Fibroblast of the aortic adventitia (primary cell): ENCODE measurements around the gene GGTLC3. TPM values are rescaled to one million over a fixed set of nuclear protein-coding genes. Genes with fewer than 3 reads are reported as not detected.
"Not testable (repeated sequence)": the region's sequence is repeated elsewhere in the genome, so short reads cannot be mapped to it uniquely, and the experiment has no call there.

Experiments
- DNase-seq: peaks from one replicate; pipeline ENCODE4 v3.0.0-alpha.2; 2010; ENCODE audit warnings: low read depth
- H3K4me3 ChIP-seq: 2 replicates; pipeline ENCODE4 v1.5.1; 2011; ENCODE audit warnings: low read depth, mild to moderate bottlenecking, control low read depth, low read length, moderate library complexity
- total RNA-seq: library from RNA; depleted of rRNA; stranded (reverse); fragments of >200 nt; gene quantifications from 2 replicates; pipeline ENCODE4 v1.2.3, GENCODE V29; 2012; ENCODE audit warnings: low replicate concordance

Gene GGTLC3
- total RNA-seq, result not detected in 2 replicates

GRCh38 chr22:18518061-18518460 is at the start of gene GGTLC3:
TSS of gene GGTLC3 (minus strand) at chr22:18518161. CDS start at chr22:18517897, 264 bp downstream.
- H3K4me3 ChIP-seq, DNase-seq: not testable (repeated sequence)

- DNase-seq, H3K4me3 ChIP-seq: not testable (repeated sequence)
Measured at GRCh38 chr22:18560099-18560974, 42.4 kb upstream of the GGTLC3 start.

GRCh38 chr22:18558939-18559338 is 41.0 kb upstream of the GGTLC3 start:
- not testable (repeated sequence) for DNase-seq, H3K4me3 ChIP-seq

GRCh38 chr22:18558516-18558915 is 40.6 kb upstream of the GGTLC3 start:
- H3K4me3 ChIP-seq, DNase-seq: not testable (repeated sequence)

- H3K4me3 ChIP-seq, DNase-seq: not testable (repeated sequence)
Measured at GRCh38 chr22:18554280-18555256, 36.6 kb upstream of the GGTLC3 start.

GRCh38 chr22:18552839-18553597 is 35.1 kb upstream of the GGTLC3 start:
- not testable (repeated sequence) for H3K4me3 ChIP-seq, DNase-seq

GRCh38 chr22:18551046-18551445 is 33.1 kb upstream of the GGTLC3 start:
- not testable (repeated sequence) for DNase-seq, H3K4me3 ChIP-seq

DNA sequence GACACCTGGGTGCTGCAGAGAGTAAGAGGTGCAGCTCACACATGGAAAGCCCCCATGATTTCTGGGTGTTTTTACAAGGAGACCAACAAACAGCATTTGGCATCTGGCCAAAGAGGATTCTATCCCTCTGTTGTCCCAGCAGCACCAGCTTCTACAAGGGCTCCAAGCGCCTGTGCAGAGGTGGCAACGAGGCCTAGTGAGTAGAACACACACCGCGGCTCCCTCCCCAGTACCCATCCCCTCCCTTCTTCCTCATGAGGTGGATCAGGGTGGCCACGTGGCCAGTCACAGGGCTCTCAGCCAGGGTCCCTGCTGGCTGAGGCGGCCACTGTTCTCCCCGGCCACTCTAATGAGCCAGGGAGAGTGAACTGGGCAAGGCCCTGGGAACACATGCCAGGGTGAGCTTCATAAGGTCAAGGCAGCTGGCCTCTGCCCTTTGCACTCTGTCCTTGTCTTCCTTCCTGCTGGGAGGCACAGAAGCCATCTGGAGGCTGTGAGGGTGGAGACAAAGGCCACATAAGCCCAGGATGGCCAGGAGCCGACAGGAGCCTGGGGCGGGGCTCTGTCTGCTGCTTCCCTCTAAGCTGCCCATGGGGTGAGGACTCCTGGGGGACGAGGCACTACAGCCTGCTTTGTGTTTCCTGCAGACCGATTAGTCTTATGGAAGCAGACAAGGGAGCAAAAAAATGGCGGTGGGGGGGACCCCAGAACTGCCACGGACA is 31.7 kb upstream of the GGTLC3 start:
- DNase-seq, H3K4me3 ChIP-seq: not testable (repeated sequence)

DNA sequence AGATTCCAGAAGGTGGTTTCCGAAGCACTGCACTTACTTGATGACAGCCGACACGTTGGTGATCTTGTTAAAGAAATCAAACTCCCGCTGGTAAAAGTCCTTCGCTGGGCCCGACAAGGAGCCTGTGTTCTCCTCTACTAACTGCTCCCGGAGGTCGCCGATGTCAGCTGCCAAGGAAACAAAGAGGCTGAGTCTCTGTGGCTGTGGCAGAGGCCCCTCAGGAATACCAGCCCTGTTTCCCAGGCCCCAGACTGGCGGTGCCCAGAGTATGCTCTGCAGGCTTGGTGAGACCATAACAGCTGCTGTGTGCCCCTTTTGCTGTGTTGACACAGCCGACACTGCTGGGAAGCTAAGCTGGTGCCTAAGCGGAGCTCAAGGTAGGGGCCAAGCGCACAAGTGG is 26.7 kb upstream of the GGTLC3 start:
- H3K4me3 ChIP-seq, result not testable (repeated sequence)

GRCh38 chr22:18543400-18543799 is 25.4 kb upstream of the GGTLC3 start:
- not testable (repeated sequence) for H3K4me3 ChIP-seq, DNase-seq

More for the DNA sequence above, 26.7 kb upstream of the GGTLC3 start:
- DNase-seq, result not testable (repeated sequence)

GRCh38 chr22:18539994-18540393 is 22.0 kb upstream of the GGTLC3 start:
- DNase-seq, H3K4me3 ChIP-seq: not testable (repeated sequence)

- not testable (repeated sequence) for H3K4me3 ChIP-seq, DNase-seq
Measured at GRCh38 chr22:18534315-18534714, 16.4 kb upstream of the GGTLC3 start.

DNA sequence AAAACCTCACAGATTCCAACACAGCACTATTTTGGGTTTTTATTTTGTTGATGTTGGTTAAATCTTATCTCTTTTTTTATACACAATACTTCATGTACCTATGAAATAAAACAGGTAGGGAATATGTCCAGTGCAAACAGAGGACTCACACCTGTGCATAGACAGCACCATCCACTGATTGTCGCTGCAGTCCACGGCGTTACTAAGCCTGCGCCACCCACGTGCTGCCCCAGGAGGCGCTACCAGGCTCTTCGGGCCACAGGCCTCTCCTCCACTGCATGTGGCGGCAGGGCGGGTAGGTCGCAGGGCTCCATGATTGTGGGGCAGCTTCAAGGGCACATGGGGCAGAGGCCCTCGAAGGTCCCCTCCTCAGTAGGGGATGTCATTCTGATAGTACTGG is 15.7 kb upstream of the GGTLC3 start:
- DNase-seq, H3K4me3 ChIP-seq: not testable (repeated sequence)

DNA sequence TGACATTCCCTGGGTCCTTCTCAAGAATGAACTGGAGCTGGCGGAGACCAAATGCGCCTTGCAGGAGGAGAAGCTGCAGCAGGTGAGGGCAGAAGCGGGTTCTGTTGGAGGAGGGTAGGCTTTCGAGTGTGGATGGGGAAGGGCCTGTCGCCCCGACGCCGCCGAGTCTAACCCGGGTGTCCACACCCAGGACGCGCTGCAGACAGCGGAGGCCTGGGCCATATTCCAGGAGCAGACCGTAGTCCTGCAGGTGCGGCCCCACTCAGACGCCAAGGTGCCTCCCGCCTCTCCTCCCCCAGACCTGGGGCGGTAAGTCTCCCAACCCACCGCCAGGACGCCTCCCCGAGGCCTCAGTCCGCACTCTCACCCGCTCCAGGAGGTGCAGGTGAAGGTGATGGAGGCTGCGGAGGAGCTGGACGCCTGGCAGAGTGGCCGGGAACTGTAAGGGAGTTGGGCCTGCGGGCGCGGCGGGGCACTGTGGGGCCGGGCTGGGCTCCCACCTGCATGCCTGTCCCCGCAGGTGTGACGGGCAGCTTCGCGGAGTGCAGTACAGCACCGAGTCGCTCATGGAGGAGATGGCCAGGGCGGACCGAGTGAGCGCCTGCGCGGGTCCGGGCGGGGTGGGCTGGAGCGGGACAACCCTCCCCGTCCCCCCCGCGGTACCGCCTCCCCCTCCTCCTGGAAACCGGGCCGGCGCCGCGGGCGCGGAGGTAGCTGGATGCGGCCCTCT is 11.6 kb upstream of the GGTLC3 start:
- DNase-seq, H3K4me3 ChIP-seq: not testable (repeated sequence)

DNA sequence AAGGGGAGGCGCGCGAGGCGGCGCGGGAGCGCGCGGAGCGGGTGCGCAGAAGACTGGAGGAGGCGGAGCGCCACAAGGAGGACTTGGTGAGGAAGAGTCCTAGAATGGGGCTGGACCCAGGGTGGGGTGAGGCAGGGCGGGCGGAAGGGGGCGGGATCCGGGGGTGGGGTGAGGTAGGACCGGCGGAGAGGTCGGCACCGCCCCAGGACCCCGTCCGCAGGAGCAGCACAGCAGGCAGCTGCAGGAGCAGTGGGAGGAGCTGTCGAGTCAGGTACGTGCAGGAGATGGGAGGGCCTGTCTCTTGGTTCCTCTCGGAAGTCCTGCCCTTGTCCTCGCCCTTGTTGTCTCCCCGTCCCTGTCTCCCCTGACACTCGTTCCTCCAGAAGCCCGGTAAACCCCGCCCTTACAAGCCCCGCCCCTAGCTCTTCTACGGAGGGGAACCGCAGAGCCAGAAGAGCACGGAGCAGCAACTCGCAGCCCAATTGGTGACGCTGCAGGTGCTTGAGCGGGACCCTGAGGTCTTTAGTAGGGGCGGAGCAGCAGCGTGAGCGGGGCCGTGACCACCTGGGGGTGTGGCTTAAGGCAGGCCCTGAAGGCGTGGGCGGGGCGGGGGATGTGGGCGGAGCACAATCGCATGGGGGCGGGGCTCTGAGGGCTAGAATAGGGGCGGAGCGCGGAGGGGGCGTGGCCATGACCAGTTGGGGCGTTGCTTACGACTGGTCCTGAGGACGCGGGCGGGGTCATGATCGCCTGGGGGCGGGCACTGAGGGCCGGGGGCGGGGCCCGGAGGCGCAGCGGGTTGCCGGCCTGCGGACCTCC is 10.8 kb upstream of the GGTLC3 start:
- H3K4me3 ChIP-seq, result not testable (repeated sequence)
- DNase-seq, result peak; percentile 52
